ENCODE results near the gene IFNA13.

DNA sequence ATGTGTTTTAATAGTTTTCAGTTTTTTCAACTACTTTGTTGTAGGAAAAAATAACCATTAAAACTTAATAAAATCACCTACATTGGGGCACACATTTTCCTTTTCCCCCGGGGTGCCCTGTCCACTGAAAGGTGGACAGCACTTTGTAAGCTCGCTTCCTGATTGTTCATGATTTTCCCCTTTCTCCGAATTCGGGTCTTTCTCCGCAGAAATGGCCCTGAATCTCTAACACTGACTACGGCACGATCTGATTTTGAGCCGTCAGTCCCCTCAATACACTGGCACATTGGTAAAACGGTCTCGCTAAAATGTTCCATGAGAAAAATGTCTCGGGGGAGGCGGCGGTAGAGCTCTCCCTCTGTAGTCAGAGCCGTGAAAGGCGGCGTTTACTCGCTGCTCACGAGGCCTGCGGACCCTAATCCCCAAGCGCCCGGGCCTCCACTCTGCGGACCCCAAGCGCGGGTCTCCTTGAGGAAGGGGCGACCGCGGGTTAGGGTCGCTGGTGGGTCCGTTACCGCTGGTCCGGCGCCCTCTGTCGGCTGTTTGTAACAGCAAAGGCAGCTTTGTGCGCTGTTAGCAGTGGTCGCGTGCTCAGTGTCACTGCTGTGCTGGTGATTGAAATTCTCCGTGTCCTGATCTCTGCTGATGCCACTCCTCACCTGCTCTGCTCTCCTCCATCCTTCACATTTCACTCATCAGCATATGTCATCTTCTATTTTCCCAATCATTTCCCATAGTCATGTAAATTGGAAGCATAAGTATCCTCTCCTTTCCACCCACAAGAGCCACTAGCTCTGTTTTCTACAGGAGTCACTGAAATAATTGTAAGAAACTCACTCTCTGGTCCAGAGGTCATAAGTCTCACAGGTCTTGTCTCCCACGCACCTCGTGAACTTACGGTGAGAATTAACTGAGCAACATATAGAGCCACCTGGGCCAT lies 28.2 kb upstream of the IFNA13 start:
- no peak for TF ChIP-seq POLR2A (IDR thresholded peaks at IDR 0.05)
- TF ChIP-seq, protein P1, sequence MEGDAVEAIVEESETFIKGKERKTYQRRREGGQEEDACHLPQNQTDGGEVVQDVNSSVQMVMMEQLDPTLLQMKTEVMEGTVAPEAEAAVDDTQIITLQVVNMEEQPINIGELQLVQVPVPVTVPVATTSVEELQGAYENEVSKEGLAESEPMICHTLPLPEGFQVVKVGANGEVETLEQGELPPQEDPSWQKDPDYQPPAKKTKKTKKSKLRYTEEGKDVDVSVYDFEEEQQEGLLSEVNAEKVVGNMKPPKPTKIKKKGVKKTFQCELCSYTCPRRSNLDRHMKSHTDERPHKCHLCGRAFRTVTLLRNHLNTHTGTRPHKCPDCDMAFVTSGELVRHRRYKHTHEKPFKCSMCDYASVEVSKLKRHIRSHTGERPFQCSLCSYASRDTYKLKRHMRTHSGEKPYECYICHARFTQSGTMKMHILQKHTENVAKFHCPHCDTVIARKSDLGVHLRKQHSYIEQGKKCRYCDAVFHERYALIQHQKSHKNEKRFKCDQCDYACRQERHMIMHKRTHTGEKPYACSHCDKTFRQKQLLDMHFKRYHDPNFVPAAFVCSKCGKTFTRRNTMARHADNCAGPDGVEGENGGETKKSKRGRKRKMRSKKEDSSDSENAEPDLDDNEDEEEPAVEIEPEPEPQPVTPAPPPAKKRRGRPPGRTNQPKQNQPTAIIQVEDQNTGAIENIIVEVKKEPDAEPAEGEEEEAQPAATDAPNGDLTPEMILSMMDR (IDR thresholded peaks at IDR 0.05) = peak; percentile 57 to 80 (median 66)
- TF ChIP-seq POLR2AphosphoS5 (IDR thresholded peaks at IDR 0.05) = no peak
